ENCODE data around the gene GHR.

- TF ChIP-seq, protein P1, sequence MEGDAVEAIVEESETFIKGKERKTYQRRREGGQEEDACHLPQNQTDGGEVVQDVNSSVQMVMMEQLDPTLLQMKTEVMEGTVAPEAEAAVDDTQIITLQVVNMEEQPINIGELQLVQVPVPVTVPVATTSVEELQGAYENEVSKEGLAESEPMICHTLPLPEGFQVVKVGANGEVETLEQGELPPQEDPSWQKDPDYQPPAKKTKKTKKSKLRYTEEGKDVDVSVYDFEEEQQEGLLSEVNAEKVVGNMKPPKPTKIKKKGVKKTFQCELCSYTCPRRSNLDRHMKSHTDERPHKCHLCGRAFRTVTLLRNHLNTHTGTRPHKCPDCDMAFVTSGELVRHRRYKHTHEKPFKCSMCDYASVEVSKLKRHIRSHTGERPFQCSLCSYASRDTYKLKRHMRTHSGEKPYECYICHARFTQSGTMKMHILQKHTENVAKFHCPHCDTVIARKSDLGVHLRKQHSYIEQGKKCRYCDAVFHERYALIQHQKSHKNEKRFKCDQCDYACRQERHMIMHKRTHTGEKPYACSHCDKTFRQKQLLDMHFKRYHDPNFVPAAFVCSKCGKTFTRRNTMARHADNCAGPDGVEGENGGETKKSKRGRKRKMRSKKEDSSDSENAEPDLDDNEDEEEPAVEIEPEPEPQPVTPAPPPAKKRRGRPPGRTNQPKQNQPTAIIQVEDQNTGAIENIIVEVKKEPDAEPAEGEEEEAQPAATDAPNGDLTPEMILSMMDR (IDR thresholded peaks at IDR 0.05) = no peak
- TF ChIP-seq POLR2AphosphoS5 (IDR thresholded peaks at IDR 0.05) (no peak), EP300 (IDR thresholded peaks at IDR 0.05) (no peak), POLR2A (IDR thresholded peaks at IDR 0.05) (no peak)
Measured at GRCh38 chr5:42555797-42556196, 132.6 kb downstream of the GHR start.
